ENCODE data around the gene GFI1B. TPM values are rescaled to one million over a fixed set of nuclear protein-coding genes. Genes with fewer than 3 reads are reported as not detected.

Gene GFI1B
- total and polyA plus RNA-seq, 2 of the 13 experiments (the other 11 are each of a cell fraction or from before 2014, with no cell fraction given) = 0.15 to 0.51 TPM

DNA sequence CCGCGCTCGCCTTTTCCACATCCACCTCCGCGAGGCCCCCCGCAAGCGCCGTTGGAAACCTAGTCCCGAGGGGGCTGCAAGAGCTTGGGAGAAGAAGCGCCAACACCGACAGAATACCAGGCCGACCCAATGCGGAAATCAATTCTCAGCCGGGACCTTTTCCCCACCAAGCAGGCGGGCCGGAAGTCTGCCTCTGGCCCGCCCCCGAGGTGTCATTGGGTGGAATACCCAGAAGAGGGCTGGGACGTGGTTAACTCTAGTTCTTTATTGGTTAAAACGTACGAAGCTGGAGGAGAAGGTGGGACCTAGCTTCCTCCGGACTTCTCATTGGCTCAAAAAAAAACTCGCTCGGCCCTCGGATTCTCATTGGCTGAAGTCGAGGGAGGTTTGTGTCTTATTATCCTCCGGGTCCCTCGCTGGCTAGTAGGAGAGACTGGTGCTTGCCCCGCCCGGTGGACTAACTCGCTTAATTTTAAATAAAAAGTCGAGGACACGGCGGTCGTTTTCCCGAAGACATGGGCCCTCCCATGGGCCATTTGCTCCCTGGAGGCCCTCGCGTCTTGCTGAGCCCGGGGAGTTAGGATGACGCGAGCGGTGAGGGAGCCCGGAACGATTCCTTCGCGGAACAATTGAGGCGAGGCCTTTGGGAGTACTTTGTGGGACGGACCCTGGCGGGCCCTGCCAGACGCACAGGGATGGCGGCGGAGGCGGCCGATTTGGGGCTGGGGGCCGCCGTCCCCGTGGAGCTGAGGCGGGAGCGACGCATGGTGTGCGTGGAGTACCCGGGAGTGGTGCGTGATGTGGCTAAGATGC lies 52.0 kb downstream of the GFI1B start, which contains the start of gene GTF3C5 (continued):
- TF ChIP-seq, protein P1, sequence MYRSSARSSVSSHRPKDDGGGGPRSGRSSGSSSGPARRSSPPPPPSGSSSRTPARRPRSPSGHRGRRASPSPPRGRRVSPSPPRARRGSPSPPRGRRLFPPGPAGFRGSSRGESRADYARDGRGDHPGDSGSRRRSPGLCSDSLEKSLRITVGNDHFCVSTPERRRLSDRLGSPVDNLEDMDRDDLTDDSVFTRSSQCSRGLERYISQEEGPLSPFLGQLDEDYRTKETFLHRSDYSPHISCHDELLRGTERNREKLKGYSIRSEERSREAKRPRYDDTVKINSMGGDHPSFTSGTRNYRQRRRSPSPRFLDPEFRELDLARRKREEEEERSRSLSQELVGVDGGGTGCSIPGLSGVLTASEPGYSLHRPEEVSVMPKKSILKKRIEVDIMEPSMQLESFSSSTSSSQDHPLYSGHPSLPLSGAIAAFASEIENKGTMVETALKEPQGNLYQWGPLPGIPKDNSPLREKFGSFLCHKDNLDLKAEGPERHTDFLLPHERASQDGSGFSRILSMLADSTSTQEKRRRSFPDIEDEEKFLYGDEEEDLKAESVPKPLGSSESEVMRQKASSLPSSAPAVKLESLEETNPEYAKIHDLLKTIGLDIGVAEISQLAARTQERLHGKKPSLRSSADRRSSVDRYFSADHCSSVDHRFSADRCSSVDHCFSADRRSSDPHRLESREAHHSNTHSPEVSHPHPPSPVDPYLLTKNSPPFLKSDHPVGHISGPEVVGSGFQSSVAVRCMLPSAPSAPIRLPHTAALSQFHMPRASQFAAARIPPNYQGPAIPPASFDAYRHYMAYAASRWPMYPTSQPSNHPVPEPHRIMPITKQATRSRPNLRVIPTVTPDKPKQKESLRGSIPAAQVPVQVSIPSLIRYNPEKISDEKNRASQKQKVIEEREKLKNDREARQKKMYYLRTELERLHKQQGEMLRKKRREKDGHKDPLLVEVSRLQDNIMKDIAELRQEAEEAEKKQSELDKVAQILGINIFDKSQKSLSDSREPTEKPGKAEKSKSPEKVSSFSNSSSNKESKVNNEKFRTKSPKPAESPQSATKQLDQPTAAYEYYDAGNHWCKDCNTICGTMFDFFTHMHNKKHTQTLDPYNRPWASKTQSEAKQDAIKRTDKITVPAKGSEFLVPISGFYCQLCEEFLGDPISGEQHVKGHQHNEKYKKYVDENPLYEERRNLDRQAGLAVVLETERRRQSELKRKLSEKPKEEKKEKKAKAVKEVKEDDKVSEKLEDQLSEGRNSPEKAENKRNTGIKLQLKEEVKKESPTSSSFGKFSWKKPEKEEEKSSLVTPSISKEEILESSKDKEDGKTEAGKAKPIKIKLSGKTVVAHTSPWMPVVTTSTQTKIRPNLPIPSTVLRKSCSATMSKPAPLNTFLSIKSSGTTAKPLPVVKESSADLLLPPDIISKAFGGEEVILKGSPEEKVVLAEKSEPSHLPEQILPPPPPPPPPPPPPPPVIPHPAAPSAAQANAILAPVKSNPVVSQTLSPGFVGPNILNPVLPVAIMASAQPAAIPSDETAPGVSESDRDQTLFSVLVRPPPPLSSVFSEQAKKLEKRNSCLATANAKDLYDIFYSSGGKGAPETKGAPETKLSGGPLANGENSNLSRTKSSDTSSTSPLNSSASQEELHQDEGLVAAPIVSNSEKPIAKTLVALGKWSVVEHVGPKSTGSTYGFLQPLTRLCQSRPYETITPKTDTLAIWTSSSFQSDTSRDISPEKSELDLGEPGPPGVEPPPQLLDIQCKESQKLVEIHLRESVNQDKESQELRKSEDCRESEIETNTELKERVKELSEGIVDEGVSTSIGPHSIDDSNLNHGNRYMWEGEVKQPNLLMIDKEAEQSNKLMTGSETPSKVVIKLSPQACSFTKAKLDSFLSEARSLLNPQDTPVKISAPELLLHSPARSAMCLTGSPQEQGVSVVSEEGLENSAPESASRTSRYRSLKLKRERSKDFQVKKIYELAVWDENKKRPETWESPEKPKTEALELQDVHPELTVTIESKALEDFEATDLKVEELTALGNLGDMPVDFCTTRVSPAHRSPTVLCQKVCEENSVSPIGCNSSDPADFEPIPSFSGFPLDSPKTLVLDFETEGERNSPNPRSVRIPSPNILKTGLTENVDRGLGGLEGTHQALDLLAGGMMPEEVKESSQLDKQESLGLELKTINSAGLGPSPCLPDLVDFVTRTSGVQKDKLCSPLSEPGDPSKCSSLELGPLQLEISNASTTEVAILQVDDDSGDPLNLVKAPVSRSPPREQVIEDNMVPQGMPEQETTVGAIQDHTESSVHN (CRISPR knock-in tag; IDR thresholded peaks at IDR 0.05) = no peak
- TF ChIP-seq ZFAT (CRISPR knock-in tag; conservative IDR thresholded peaks at IDR 0.05) = no peak
- no peak for TF ChIP-seq THRA (CRISPR knock-in tag; IDR thresholded peaks at IDR 0.05; ENCODE audit: borderline replicate concordance)
- peak; percentile 87 for TF ChIP-seq E2F1 (CRISPR knock-in tag; IDR thresholded peaks at IDR 0.05)
- peak; percentile 93 for TF ChIP-seq NFYB (CRISPR knock-in tag; IDR thresholded peaks at IDR 0.05)
- peak in 1 of 2 experiments; percentile 75; a peak in 2 of 4 replicates for TF ChIP-seq REST (IDR thresholded peaks at IDR 0.05; ENCODE audit: borderline replicate concordance in 1 of 2, low read depth in 1 of 2, low read length in 2 of 2)
- TF ChIP-seq, protein P2, sequence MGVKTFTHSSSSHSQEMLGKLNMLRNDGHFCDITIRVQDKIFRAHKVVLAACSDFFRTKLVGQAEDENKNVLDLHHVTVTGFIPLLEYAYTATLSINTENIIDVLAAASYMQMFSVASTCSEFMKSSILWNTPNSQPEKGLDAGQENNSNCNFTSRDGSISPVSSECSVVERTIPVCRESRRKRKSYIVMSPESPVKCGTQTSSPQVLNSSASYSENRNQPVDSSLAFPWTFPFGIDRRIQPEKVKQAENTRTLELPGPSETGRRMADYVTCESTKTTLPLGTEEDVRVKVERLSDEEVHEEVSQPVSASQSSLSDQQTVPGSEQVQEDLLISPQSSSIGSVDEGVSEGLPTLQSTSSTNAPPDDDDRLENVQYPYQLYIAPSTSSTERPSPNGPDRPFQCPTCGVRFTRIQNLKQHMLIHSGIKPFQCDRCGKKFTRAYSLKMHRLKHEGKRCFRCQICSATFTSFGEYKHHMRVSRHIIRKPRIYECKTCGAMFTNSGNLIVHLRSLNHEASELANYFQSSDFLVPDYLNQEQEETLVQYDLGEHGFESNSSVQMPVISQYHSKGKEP (CRISPR knock-in tag; IDR thresholded peaks at IDR 0.05) = no peak; the same call in 1 of the 2 replicates
- peak; percentile 84; the same call in 1 of the 2 replicates for TF ChIP-seq MYC (CRISPR knock-in tag; IDR thresholded peaks at IDR 0.05; ENCODE audit: borderline replicate concordance)
- TF ChIP-seq MED1 (CRISPR knock-in tag; IDR thresholded peaks at IDR 0.05) = peak; percentile 75
- TF ChIP-seq ZNF737 (CRISPR knock-in tag; IDR thresholded peaks at IDR 0.05; ENCODE audit: borderline replicate concordance) = no peak
- TF ChIP-seq PRPF4 (IDR thresholded peaks at IDR 0.05; ENCODE audit: low read depth, low read length, poor library complexity, severe bottlenecking) = no peak

All from HepG2 (cell line).